Activated CD4-positive, alpha-beta T cell treated with anti-CD3 and anti-CD28 coated beads for 36 hours (primary cell): ENCODE measurements around the gene WDHD1. TPM values are rescaled to one million over a fixed set of nuclear protein-coding genes. Genes with fewer than 3 reads are reported as not detected.
"Not testable (repeated sequence)": the region's sequence is repeated elsewhere in the genome, so short reads cannot be mapped to it uniquely, and the experiment has no call there.

Experiments used
- ATAC-seq: fragments of 200-7000 bp; cut with Tn5 transposase; one replicate; pipeline ENCODE4 v1.10.0; 2021; ENCODE audit warnings: mild to moderate bottlenecking, moderate library complexity
- CTCF ChIA-PET: fragments of 350-600 bp; sonication (Branson Sonifier 250); formaldehyde crosslinking; loops from one replicate; lab custom pipeline; 2021; ENCODE audit warnings: antibody characterized with exemption; lab: Charles Lee
- POLR2A ChIA-PET: fragments of 350-600 bp; sonication (Branson Sonifier 250); formaldehyde crosslinking; loops from one replicate; lab custom pipeline; 2021; ENCODE audit warnings: antibody characterized with exemption, inconsistent platforms; lab: Charles Lee
- DNase-seq: peaks from one replicate; pipeline ENCODE4 v3.0.0-alpha.2; 2020
- H3K27ac Mint-ChIP-seq: one replicate; pipeline ENCODE4 v1.8.0; 2021; ENCODE audit warnings: mixed read lengths
- H3K27me3 Mint-ChIP-seq: one replicate; pipeline ENCODE4 v1.8.0; 2021; ENCODE audit warnings: mixed read lengths
- H3K36me3 Mint-ChIP-seq: one replicate; pipeline ENCODE4 v1.8.0; 2021; ENCODE audit warnings: low read depth, mixed read lengths
- H3K4me1 Mint-ChIP-seq: one replicate; pipeline ENCODE4 v1.8.0; 2021; ENCODE audit warnings: mixed read lengths
- H3K4me3 Mint-ChIP-seq: one replicate; pipeline ENCODE4 v1.8.0; 2021; ENCODE audit warnings: mild to moderate bottlenecking, moderate library complexity, mixed read lengths
- H3K9me3 Mint-ChIP-seq: one replicate; pipeline ENCODE4 v1.8.0; 2021; ENCODE audit warnings: low read depth, mixed read lengths
- intact Hi-C, 2 experiments: fragments of 100-400 bp; cut with DNase I in 1 of 2; cut with micrococcal nuclease in 1 of 2; formaldehyde crosslinking; loops; one replicate each; pipeline versions ENCODE4 v1.14.2 to v1.15.1; 2022 to 2024; cut with DNase I, micrococcal nuclease
- total RNA-seq, 2 experiments: library from RNA; stranded (reverse); gene quantifications; one replicate each; pipeline ENCODE4 v1.2.3, GENCODE V29; 2021

Gene WDHD1
- 10 to 100 TPM; 64.4 to 71.1 TPM for total RNA-seq

- peak within 1 kb of the TSS; percentile 97 for H3K27ac Mint-ChIP-seq
- H3K4me1 Mint-ChIP-seq = peaks cover 47% of the 10 kb centered on the region
- H3K9me3 Mint-ChIP-seq = no peaks in the 10 kb centered on the region
- H3K36me3 Mint-ChIP-seq = peaks cover 34% of the 10 kb centered on the region
- peak within 1 kb of the TSS; percentile 95 for H3K4me3 Mint-ChIP-seq
- ChIA-PET CTCF (interaction anchor here (0.7 to 2.4 kb wide), 8 partner anchors 12 to 82 kb away, joined by 3 to 24 read pairs (median 4); partner anchors contain the start of gene MAPK1IP1L), POLR2A (interaction anchor here (0.8 to 3.9 kb wide), 4 partner anchors 11 to 244 kb away, joined by 3 to 31 read pairs (median 4); partner anchors contain the start of genes FBXO34 and MAPK1IP1L)
- ATAC-seq (peak; percentile 93), DNase-seq (peak; percentile 98)
- intact Hi-C loops = loop anchor here (1.0 to 5.0 kb wide), 6 partner anchors 24 to 554 kb away; partner anchors contain the start of genes MAPK1IP1L (in 2 of the 2), DLGAP5 (in 1 of the 2), FBXO34 (in 1 of the 2) and GCH1 (in 1 of the 2)
- H3K27me3 Mint-ChIP-seq = no peaks in the 10 kb centered on the region
Measured at GRCh38 chr14:55026793-55027561, at the start of gene WDHD1, which contains the start of gene SOCS4. WDHD1 (minus strand) TSS chr14:55027099; CDS start chr14:55026787, 312 bp downstream. SOCS4 (plus strand) TSS chr14:55027236; CDS start chr14:55043042, 15,806 bp downstream.

DNA sequence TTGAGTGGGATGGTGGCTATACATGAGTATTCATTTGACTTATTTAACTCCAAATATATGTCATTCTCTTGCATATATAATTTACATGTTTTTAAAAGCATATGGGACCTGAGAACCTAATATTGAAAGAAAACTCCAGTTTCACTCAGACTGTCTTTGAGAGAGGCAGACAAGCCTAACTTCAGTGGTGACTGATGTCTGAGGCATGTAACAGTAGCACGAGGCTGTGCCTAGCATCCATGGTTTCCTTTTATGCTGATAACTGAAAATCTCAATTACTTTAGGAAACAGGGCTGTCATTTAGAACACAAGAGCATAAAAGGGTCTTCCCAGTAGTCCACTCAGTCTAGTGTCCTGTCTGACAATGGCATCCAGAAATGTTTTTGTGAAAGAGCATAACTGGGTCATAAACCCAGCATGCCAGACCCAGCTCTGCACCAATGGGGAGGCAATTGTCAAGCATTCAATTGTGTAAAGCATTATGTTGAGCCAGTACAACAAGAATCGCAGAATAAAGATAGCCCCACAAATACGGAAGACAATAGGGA is 48.8 kb upstream of the WDHD1 start:
- H3K9me3 Mint-ChIP-seq = no peaks in the 10 kb centered on the region
- ATAC-seq = no peak
- H3K27me3 Mint-ChIP-seq = no peaks in the 10 kb centered on the region
- peaks cover 35% of the 10 kb centered on the region for H3K4me1 Mint-ChIP-seq
- ChIA-PET POLR2A (no interaction called here), CTCF (interaction anchor here (0.7 kb wide), 1 partner anchor 25 kb away, joined by 3 read pairs; no protein-coding TSS in a partner anchor)
- no peak overlapping the region for H3K27ac Mint-ChIP-seq
- H3K4me3 Mint-ChIP-seq = no peak overlapping the region
- DNase-seq = no peak
- H3K36me3 Mint-ChIP-seq = peaks cover 3% of the 10 kb centered on the region
- intact Hi-C loops = no loop called here

- peaks cover 3% of the 10 kb centered on the region for H3K36me3 Mint-ChIP-seq
- CTCF ChIA-PET = interaction anchor here (0.7 to 0.8 kb wide), 2 partner anchors 14 to 24 kb away, joined by 3 read pairs; no protein-coding TSS in a partner anchor
- peak overlapping the region; percentile 43 for H3K27ac Mint-ChIP-seq
- H3K4me3 Mint-ChIP-seq = no peak overlapping the region
- no peaks in the 10 kb centered on the region for H3K9me3 Mint-ChIP-seq
- intact Hi-C loops = no loop called here
- H3K4me1 Mint-ChIP-seq = peaks cover 35% of the 10 kb centered on the region
- no peak for DNase-seq
- no peaks in the 10 kb centered on the region for H3K27me3 Mint-ChIP-seq
- POLR2A ChIA-PET = interaction anchor here (0.6 kb wide), 1 partner anchor 135 kb away, joined by 3 read pairs; no protein-coding TSS in a partner anchor
- peak; percentile 15 for ATAC-seq
Measured at GRCh38 chr14:55074662-55075061, 47.8 kb upstream of the WDHD1 start.

- intact Hi-C loops = no loop called here
- no peak overlapping the region for H3K4me3 Mint-ChIP-seq
- DNase-seq (no peak), ATAC-seq (no peak)
- no peaks in the 10 kb centered on the region for H3K9me3 Mint-ChIP-seq
- H3K36me3 Mint-ChIP-seq = peaks cover 3% of the 10 kb centered on the region
- ChIA-PET CTCF (interaction anchor here (0.7 to 1.2 kb wide), 2 partner anchors 24 to 284 kb away, joined by 3 read pairs; no protein-coding TSS in a partner anchor), POLR2A (no interaction called here)
- peaks cover 35% of the 10 kb centered on the region for H3K4me1 Mint-ChIP-seq
- H3K27ac Mint-ChIP-seq = no peak overlapping the region
- H3K27me3 Mint-ChIP-seq = no peaks in the 10 kb centered on the region
Measured at GRCh38 chr14:55073856-55074255, 47.0 kb upstream of the WDHD1 start.

DNA sequence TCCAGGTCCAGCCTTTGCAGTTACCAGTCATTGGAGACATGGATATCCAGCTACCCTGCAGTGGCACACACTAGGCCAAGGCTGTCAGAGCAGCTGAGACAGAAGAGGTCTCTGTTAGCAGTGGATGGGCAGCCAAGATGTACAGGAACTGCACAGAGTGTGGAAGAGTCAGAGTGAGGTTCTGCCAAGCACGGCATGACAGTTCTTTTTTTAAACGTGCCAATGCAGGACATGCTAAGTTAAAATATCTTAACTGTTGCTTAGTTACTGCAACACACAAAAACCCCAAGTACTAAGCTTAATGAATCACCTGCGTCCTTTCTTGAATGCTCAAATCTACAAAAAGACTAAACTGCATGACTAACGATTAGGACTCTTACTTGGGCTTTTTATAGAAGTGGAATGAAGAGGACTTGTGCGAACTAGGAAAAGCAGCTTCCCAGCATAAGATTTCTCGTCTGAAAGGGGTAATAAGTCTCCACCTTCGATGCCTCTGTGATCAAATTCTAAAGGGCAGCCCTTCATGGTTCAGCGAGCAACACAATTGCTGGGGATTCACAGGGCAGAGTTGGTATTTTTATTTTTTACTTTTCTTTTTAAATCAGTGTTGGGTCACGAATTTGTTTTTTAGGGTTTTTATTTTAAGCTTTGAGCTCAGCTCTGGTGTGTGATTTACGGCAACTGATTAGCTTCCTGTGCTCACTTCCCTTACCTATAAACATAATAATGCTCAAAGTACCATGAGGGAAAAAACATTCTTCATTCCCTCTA is 45.2 kb upstream of the WDHD1 start:
- H3K27ac Mint-ChIP-seq = peak overlapping the region; percentile 83
- no peaks in the 10 kb centered on the region for H3K27me3 Mint-ChIP-seq
- CTCF ChIA-PET = interaction anchor here (0.6 to 1.3 kb wide), 7 partner anchors 11 to 505 kb away, joined by 3 to 5 read pairs (median 3); partner anchors contain the start of genes MAPK1IP1L, SOCS4 and WDHD1
- H3K36me3 Mint-ChIP-seq = peaks cover 12% of the 10 kb centered on the region
- intact Hi-C loops = loop anchor here in 1 of 2 experiments (1.0 kb wide), 1 partner anchor 20 kb away; no protein-coding TSS in a partner anchor
- H3K4me3 Mint-ChIP-seq = peak overlapping the region; percentile 40
- peaks cover 32% of the 10 kb centered on the region for H3K4me1 Mint-ChIP-seq
- ATAC-seq = peak; percentile 89
- H3K9me3 Mint-ChIP-seq = no peaks in the 10 kb centered on the region
- peak; percentile 58 for DNase-seq
- POLR2A ChIA-PET = interaction anchor here (0.5 to 2.2 kb wide), 13 partner anchors 8 to 505 kb away, joined by 3 to 8 read pairs (median 3); partner anchors contain the start of gene MAPK1IP1L

GRCh38 chr14:55070981-55071411 is 44.1 kb upstream of the WDHD1 start:
- intact Hi-C loops = no loop called here
- H3K9me3 Mint-ChIP-seq = no peaks in the 10 kb centered on the region

DNA sequence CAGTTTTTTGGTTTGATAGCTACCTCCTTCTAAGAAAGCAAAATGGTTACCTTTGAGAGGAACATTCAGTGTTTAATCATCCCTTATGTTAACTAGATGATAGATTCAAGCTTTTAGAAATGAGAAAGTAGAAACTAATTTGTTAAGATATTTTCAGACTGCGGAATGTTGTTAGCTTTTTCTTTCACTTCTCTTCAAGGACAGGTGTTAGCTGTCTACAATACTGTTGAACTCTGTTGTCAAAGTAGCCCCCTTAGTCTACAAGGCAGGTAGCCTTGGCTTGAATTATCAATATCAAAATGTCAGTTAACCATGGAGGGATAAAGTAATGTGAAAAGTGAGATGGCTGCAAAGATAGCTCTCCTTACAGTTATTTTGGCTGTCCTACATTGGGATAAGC is 39.3 kb upstream of the WDHD1 start:
- Mint-ChIP-seq H3K27ac (no peak overlapping the region), H3K4me1 (peaks cover 13% of the 10 kb centered on the region), H3K4me3 (no peak overlapping the region), H3K36me3 (peaks cover 54% of the 10 kb centered on the region), H3K27me3 (no peaks in the 10 kb centered on the region), H3K9me3 (no peaks in the 10 kb centered on the region)
- no peak for ATAC-seq
- intact Hi-C loops = no loop called here
- ChIA-PET POLR2A (interaction anchor here (0.6 to 1.8 kb wide), 2 partner anchors 13 to 19 kb away, joined by 3 to 8 read pairs; no protein-coding TSS in a partner anchor), CTCF (interaction anchor here (0.6 to 1.1 kb wide), 4 partner anchors 11 to 51 kb away, joined by 3 to 9 read pairs (median 4); partner anchors contain the start of gene MAPK1IP1L)
- no peak for DNase-seq

More at GRCh38 chr14:55070981-55071411, 44.1 kb upstream of the WDHD1 start:
- no peak for ATAC-seq
- Mint-ChIP-seq H3K27me3 (no peaks in the 10 kb centered on the region), H3K4me1 (peaks cover 32% of the 10 kb centered on the region), H3K4me3 (no peak overlapping the region), H3K27ac (peak overlapping the region; percentile 76), H3K36me3 (peaks cover 20% of the 10 kb centered on the region)
- ChIA-PET CTCF (interaction anchor here (1.3 kb wide), 1 partner anchor 20 kb away, joined by 3 read pairs; the partner anchor contains the start of gene MAPK1IP1L), POLR2A (interaction anchor here (2.2 kb wide), 1 partner anchor 18 kb away, joined by 8 read pairs; no protein-coding TSS in a partner anchor)
- DNase-seq = no peak

GRCh38 chr14:55065411-55065810 is 38.5 kb upstream of the WDHD1 start:
- POLR2A ChIA-PET = interaction anchor here (1.8 kb wide), 1 partner anchor 12 kb away, joined by 8 read pairs; no protein-coding TSS in a partner anchor
- no peak overlapping the region for H3K27ac Mint-ChIP-seq

DNA sequence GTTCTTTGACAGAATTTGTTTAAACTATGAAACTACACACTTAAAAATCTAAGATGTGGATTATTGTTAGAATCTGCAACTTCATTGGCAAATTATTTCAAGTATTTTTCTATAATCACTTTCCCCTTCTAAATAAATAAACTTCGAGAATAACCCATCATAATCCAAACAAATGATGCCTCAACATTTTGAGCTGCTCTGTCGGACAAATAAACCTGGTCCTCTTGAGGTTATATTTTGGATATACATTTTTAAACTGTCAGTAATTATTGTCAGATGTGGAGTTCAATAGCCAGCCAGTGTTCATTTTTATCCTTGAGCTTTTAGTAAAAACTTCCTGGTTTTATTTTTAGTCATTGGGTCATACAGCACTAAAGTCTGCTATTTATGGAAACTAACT is 38.0 kb upstream of the WDHD1 start:
- not testable (repeated sequence) for H3K9me3 Mint-ChIP-seq, ATAC-seq
- POLR2A ChIA-PET = interaction anchor here (1.8 kb wide), 1 partner anchor 12 kb away, joined by 8 read pairs; no protein-coding TSS in a partner anchor

More at GRCh38 chr14:55065411-55065810, 38.5 kb upstream of the WDHD1 start:
- ATAC-seq (no peak), DNase-seq (no peak)
- intact Hi-C loops = no loop called here
- Mint-ChIP-seq H3K27me3 (no peaks in the 10 kb centered on the region), H3K36me3 (peaks cover 54% of the 10 kb centered on the region), H3K4me1 (peaks cover 7% of the 10 kb centered on the region), H3K4me3 (no peak overlapping the region), H3K9me3 (no peaks in the 10 kb centered on the region)
- CTCF ChIA-PET = interaction anchor here (0.6 to 1.3 kb wide), 7 partner anchors 10 to 427 kb away, joined by 3 to 9 read pairs (median 3); partner anchors contain the start of gene MAPK1IP1L

More for the DNA sequence above, 38.0 kb upstream of the WDHD1 start:
- DNase-seq, intact Hi-C loops, H3K4me1 Mint-ChIP-seq, H3K4me3 Mint-ChIP-seq, H3K27me3 Mint-ChIP-seq: not testable (repeated sequence)
- CTCF ChIA-PET = interaction anchor here (0.6 to 1.3 kb wide), 3 partner anchors 10 to 426 kb away, joined by 3 to 7 read pairs (median 4); no protein-coding TSS in a partner anchor
- Mint-ChIP-seq H3K27ac (peak overlapping the region; percentile 29), H3K36me3 (peaks cover 56% of the 10 kb centered on the region)
